Endothelial cell of umbilical vein (primary cell): Measurements from ENCODE around the gene PYHIN1. TPM values are rescaled to one million over a fixed set of nuclear protein-coding genes. Genes with fewer than 3 reads are reported as not detected.

Experiments used
- BruUV-seq: library from RNA; stranded (reverse); fragments of 400-500 nt; replicated peaks from 2 replicates; lab custom pipeline; 2021; lab: Mats Ljungman, UMichigan
- CTCF ChIA-PET: fragments of 300-600, 350-600 bp; sonication (Branson Sonifier 250); formaldehyde crosslinking; loops from one replicate; lab custom pipeline; 2021; ENCODE audit warnings: antibody characterized with exemption, inconsistent platforms; lab: Charles Lee
- POLR2A ChIA-PET: fragments of 300-600, 350-600 bp; sonication (Branson Sonifier 250); formaldehyde crosslinking; loops from one replicate; lab custom pipeline; 2021; ENCODE audit warnings: antibody characterized with exemption, inconsistent platforms; lab: Charles Lee
- DNase-seq: peaks from one replicate; pipeline ENCODE4 v3.0.0-alpha.2; 2011; ENCODE audit warnings: low read depth, low spot score
- FAIRE-seq: peaks from 2 replicates; lab custom pipeline; 2011; peaks lifted over from hg19 to GRCh38; lab: Jason Lieb, UNC
- H2AFZ ChIP-seq: 2 replicates; pipeline ENCODE4 v1.6.0; 2012; ENCODE audit warnings: low read depth, low read length, control low read depth, inconsistent platforms
- H3K27ac ChIP-seq: 2 replicates; pipeline ENCODE4 v1.5.1; 2011; ENCODE audit warnings: low read depth, mild to moderate bottlenecking, control low read depth, low read length, moderate library complexity; ENCODE audit not compliant: insufficient read depth
- H3K27me3 ChIP-seq, 2 experiments: 2 replicates each; pipeline versions ENCODE4 v1.6.0 to v1.6.1; 2011; ENCODE audit warnings: low read length in 2 of 2, mixed read lengths in 1 of 2; ENCODE audit not compliant: control insufficient read depth in 2 of 2, insufficient read depth in 2 of 2
- H3K36me3 ChIP-seq, 2 experiments: 2 replicates in 1 of 2; 3 replicates in 1 of 2; pipeline ENCODE4 v1.5.1; 2011; ENCODE audit warnings: low read length in 2 of 2, mild to moderate bottlenecking in 1 of 2, moderate library complexity in 1 of 2; ENCODE audit not compliant: control insufficient read depth in 2 of 2, insufficient read depth in 2 of 2; ENCODE audit errors: extremely low read depth in 1 of 2
- H3K4me1 ChIP-seq: 3 replicates; pipeline ENCODE4 v1.5.1; 2011; ENCODE audit warnings: mild to moderate bottlenecking, low read length; ENCODE audit not compliant: control insufficient read depth, insufficient read depth; ENCODE audit errors: extremely low read depth
- H3K4me2 ChIP-seq: 2 replicates; pipeline ENCODE4 v1.6.1; 2011; ENCODE audit warnings: low read length, control low read depth, mixed read lengths; ENCODE audit not compliant: insufficient read depth
- H3K4me3 ChIP-seq, 3 experiments: fragments of 200-600 bp in 1 of 3; sonication (generic), shearing (Covaris generic) in 1 of 3; replicated peaks in 1 of 3; 2 replicates each; pipeline ENCODE4 v1.5.1; 2011 to 2016; ENCODE audit warnings: control low read depth in 3 of 3, low read length in 3 of 3, mild to moderate bottlenecking in 2 of 3, inconsistent platforms in 1 of 3, low read depth in 1 of 3, moderate library complexity in 1 of 3; ENCODE audit not compliant: insufficient read depth in 1 of 3
- H3K79me2 ChIP-seq: 2 replicates; pipeline ENCODE4 v1.6.0; 2012; ENCODE audit warnings: low read length, inconsistent platforms; ENCODE audit not compliant: control insufficient read depth, insufficient read depth
- H3K9ac ChIP-seq: replicated peaks from 2 replicates; pipeline ENCODE3; 2011; ENCODE audit warnings: low read length, control low read depth; ENCODE audit not compliant: insufficient read depth; ENCODE audit errors: extremely low read depth
- H3K9me1 ChIP-seq: replicated peaks from 3 replicates; pipeline ENCODE4 v1.6.0; 2011; ENCODE audit warnings: mild to moderate bottlenecking, low read length; ENCODE audit not compliant: control insufficient read depth, insufficient read depth; ENCODE audit errors: extremely low read depth
- H3K9me3 ChIP-seq: replicated peaks from 2 replicates; pipeline ENCODE4 v1.5.1; 2012; ENCODE audit warnings: low read length, inconsistent platforms; ENCODE audit not compliant: control insufficient read depth, insufficient read depth
- H4K20me1 ChIP-seq: replicated peaks from 2 replicates; pipeline ENCODE3; 2011; ENCODE audit warnings: mild to moderate bottlenecking, low read length; ENCODE audit not compliant: control insufficient read depth, insufficient read depth; ENCODE audit errors: extremely low read depth
- CTCF ChIP-seq, 2 donors: IDR thresholded peaks; 1 replicate in 1 of 2; 2 replicates in 1 of 2; pipeline ENCODE4 v1.5.1; 2011; ENCODE audit warnings: low read length in 2 of 2, mild to moderate bottlenecking in 2 of 2, moderate library complexity in 2 of 2, control low read depth in 1 of 2, inconsistent platforms in 1 of 2, low read depth in 1 of 2; ENCODE audit not compliant: insufficient read depth in 1 of 2; ENCODE audit errors: extremely low read depth in 1 of 2
- EZH2 ChIP-seq: IDR thresholded peaks from 2 replicates; pipeline ENCODE4 v1.6.1; 2012; ENCODE audit warnings: borderline replicate concordance, low read depth, mild to moderate bottlenecking, moderate library complexity, low read length, inconsistent platforms; ENCODE audit not compliant: severe bottlenecking
- FOS ChIP-seq: IDR thresholded peaks from 2 replicates; pipeline ENCODE4 v1.6.1; 2011; ENCODE audit warnings: mild to moderate bottlenecking, low read length, moderate library complexity, borderline replicate concordance; ENCODE audit not compliant: insufficient read depth
- GATA2 ChIP-seq: IDR thresholded peaks from 2 replicates; pipeline ENCODE4 v1.7.0; 2011; ENCODE audit warnings: low read depth, mild to moderate bottlenecking, moderate library complexity, mixed read lengths, low read length; ENCODE audit not compliant: insufficient read length, insufficient read depth
- JUN ChIP-seq: IDR thresholded peaks from 2 replicates; pipeline ENCODE4 v1.6.1; 2011; ENCODE audit warnings: borderline replicate concordance, low read depth; ENCODE audit not compliant: insufficient read length, insufficient read depth
- MAX ChIP-seq: IDR thresholded peaks from 2 replicates; pipeline ENCODE4 v1.6.1; 2011; ENCODE audit not compliant: insufficient read depth, insufficient read length
- MYC ChIP-seq: IDR thresholded peaks from one replicate; pipeline ENCODE4 v1.6.1; 2011; ENCODE audit warnings: mild to moderate bottlenecking, low read depth, low read length
- POLR2A ChIP-seq: IDR thresholded peaks from 2 replicates; pipeline ENCODE4 v1.6.1; 2012; ENCODE audit warnings: low read depth, mild to moderate bottlenecking, control low read depth, low read length
- POLR2AphosphoS5 ChIP-seq: IDR thresholded peaks from 2 replicates; pipeline ENCODE4 v1.6.1; 2012; ENCODE audit warnings: low read depth, mild to moderate bottlenecking, control low read depth, low read length, moderate library complexity; ENCODE audit not compliant: insufficient read depth
- dilution Hi-C: fragments of 300-500 bp; cut with MboI; formaldehyde crosslinking; loops from one replicate; pipeline ENCODE4 v1.15.0; 2019; ENCODE audit warnings: low sequenced_read_pairs; ENCODE audit not compliant: extremely low pct_ligation_motif_present
- intact Hi-C: fragments of 100-400 bp; cut with micrococcal nuclease; formaldehyde crosslinking; loops from one replicate; pipeline ENCODE4 v1.10.0; 2022
- polyA plus RNA-seq, 4 experiments: library from polyadenylated mRNA; depleted of rRNA in 3 of 4; stranded (reverse) in 3 of 4; unstranded in 1 of 4; fragments of >200 nt; gene quantifications; 2 replicates each; pipeline versions ENCODE4 v1.2.1 to v1.2.3, GENCODE V29; 2011 to 2012; ENCODE audit warnings: missing spikeins in 1 of 4
- total RNA-seq: library from RNA; stranded (reverse); gene quantifications from 2 replicates; pipeline ENCODE4 v1.2.3, GENCODE V29; 2021

PYHIN1 gene
- total and polyA plus RNA-seq, 2 donors (not counting 3 experiments of a cell fraction or from before 2014, with no cell fraction given), result not detected

DNA sequence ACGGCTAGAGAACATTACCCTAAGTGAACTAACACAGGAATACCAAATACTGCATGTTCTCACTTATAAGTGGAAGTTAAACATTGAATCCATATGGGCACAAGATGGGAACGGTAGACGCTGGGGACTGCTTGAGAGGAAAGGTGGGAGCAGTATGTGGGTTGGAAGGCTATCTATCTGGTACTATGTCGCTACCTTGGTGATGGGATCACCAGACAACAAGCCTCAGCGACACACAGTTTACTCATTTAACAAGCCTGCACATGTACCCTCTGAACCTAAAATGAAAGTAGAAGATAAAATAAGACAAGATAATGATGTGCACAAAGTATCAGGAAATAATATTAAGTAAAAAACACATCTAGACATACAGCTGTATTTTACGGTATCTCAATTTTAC, 819 bp downstream of the PYHIN1 start:
- Histone ChIP-seq H3K9me1 (no peaks in the 10 kb centered on the region), H3K27ac (no peak overlapping the region), H3K36me3 (no peaks in the 10 kb centered on the region), H2AFZ (no peak overlapping the region), H3K27me3 (no peaks in the 10 kb centered on the region), H3K4me3 (no peak overlapping the region), H3K9me3 (no peaks in the 10 kb centered on the region), H4K20me1 (no peaks in the 10 kb centered on the region), H3K4me2 (no peak overlapping the region), H3K9ac (no peak overlapping the region), H3K4me1 (no peaks in the 10 kb centered on the region), H3K79me2 (no peaks in the 10 kb centered on the region)
- dilution Hi-C loops (no loop called here), intact Hi-C loops (no loop called here)
- BruUV-seq, result no TSS peak
- CTCF ChIA-PET, result no interaction called here
- POLR2A ChIA-PET, result no interaction called here
- DNase-seq, result no peak
- FAIRE-seq, result no peak
- TF ChIP-seq POLR2A (no peak), GATA2 (no peak)

DNA sequence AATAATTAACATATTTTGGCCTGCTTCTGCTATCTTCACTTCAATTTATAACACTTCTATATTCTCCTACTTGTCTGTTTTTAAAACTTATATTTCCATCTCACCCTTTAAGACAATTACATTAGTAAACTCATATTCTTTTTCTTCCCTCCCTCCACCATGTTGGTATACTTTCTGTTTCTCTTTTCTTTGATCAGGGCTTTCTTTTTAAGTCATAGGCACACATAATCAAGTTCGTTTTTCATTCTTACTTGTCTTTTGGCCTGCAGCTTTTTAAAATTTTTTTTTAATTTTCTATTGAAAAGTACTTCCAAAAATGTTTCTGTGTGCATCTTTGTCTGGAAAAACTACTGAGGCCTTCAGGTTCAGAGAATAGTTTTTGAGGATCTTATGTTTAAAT, 2.3 kb downstream of the PYHIN1 start:
- H3K79me2 ChIP-seq, result no peaks in the 10 kb centered on the region
- no peak for TF ChIP-seq CTCF (IDR thresholded peaks at IDR 0.05; ENCODE audit: extremely low read depth in 1 of 2, insufficient read depth in 1 of 2, low read depth in 1 of 2, low read length in 2 of 2)
- TF ChIP-seq POLR2AphosphoS5, result no peak
- TF ChIP-seq MAX, result no peak
- TF ChIP-seq MYC, result no peak
- no peak for TF ChIP-seq POLR2A
- TF ChIP-seq FOS, result no peak
- no peak for TF ChIP-seq EZH2
- no peak for TF ChIP-seq JUN
- no peak for TF ChIP-seq GATA2
- H3K4me1 ChIP-seq, result no peaks in the 10 kb centered on the region
- FAIRE-seq, result no peak
- no peak overlapping the region for H3K4me3 ChIP-seq
- POLR2A ChIA-PET, result no interaction called here
- no peak for DNase-seq
- H3K9me3 ChIP-seq, result no peaks in the 10 kb centered on the region
- intact Hi-C loops, result no loop called here
- H3K27me3 ChIP-seq, result no peaks in the 10 kb centered on the region
- no peaks in the 10 kb centered on the region for H3K36me3 ChIP-seq
- H4K20me1 ChIP-seq, result no peaks in the 10 kb centered on the region
- dilution Hi-C loops, result no loop called here
- H3K9me1 ChIP-seq, result no peaks in the 10 kb centered on the region
- CTCF ChIA-PET, result no interaction called here
- H3K9ac ChIP-seq, result no peak overlapping the region
- H3K4me2 ChIP-seq, result no peak overlapping the region
- H3K27ac ChIP-seq, result no peak overlapping the region
- BruUV-seq, result no TSS peak
- H2AFZ ChIP-seq, result no peak overlapping the region
